Measurements from ENCODE around the gene LRP1.
A peak's percentile ranks its signal among the peaks of the same experiment; 100 is the strongest.

LRP1 gene

GRCh38 chr12:57127726-57128518, at the start of gene LRP1:
TSS of gene LRP1 (plus strand) at chr12:57128483. CDS start at chr12:57128965, 482 bp downstream.
- peaks cover 32% of the 10 kb centered on the region for H3K4me1 ChIP-seq (ENCODE audit: low read length)
- peak within 1 kb of the TSS; percentile 78 for H3K4me2 ChIP-seq (ENCODE audit: low read length)
- peak within 1 kb of the TSS; percentile 72 for H3K9ac ChIP-seq (ENCODE audit: low read length)
- no peak within 1 kb of the TSS for H3K27ac ChIP-seq (ENCODE audit: low read length)
- H3K4me3 ChIP-seq (ENCODE audit: low read length): peak within 1 kb of the TSS; percentile 84
- peaks cover 3% of the 10 kb centered on the region for H3K36me3 ChIP-seq (replicated peaks; ENCODE audit: low read depth, low read length)
- no peaks in the 10 kb centered on the region for H3K79me2 ChIP-seq (ENCODE audit: low read length)
- peak within 1 kb of the TSS; percentile 96 for H2AFZ ChIP-seq (ENCODE audit: low read depth, low read length)
- H3K9me3 ChIP-seq (ENCODE audit: insufficient read depth, low read length): peaks cover 7% of the 10 kb centered on the region; the same call in 1 of the 2 replicates
- no peak for TF ChIP-seq EZH2phosphoT487 (IDR thresholded peaks at IDR 0.05; ENCODE audit: low read depth)
- TF ChIP-seq, protein P1, sequence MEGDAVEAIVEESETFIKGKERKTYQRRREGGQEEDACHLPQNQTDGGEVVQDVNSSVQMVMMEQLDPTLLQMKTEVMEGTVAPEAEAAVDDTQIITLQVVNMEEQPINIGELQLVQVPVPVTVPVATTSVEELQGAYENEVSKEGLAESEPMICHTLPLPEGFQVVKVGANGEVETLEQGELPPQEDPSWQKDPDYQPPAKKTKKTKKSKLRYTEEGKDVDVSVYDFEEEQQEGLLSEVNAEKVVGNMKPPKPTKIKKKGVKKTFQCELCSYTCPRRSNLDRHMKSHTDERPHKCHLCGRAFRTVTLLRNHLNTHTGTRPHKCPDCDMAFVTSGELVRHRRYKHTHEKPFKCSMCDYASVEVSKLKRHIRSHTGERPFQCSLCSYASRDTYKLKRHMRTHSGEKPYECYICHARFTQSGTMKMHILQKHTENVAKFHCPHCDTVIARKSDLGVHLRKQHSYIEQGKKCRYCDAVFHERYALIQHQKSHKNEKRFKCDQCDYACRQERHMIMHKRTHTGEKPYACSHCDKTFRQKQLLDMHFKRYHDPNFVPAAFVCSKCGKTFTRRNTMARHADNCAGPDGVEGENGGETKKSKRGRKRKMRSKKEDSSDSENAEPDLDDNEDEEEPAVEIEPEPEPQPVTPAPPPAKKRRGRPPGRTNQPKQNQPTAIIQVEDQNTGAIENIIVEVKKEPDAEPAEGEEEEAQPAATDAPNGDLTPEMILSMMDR (IDR thresholded peaks at IDR 0.05; ENCODE audit: low read depth, low read length): no peak
- peaks cover 42% of the 10 kb centered on the region for H3K27me3 ChIP-seq (ENCODE audit: low read depth, low read length)
- H4K20me1 ChIP-seq (ENCODE audit: insufficient read depth, low read length): no peaks in the 10 kb centered on the region

- H3K4me3 ChIP-seq (ENCODE audit: low read length): peak within 1 kb of the TSS; percentile 88
- H3K27ac ChIP-seq (ENCODE audit: low read length): peak within 1 kb of the TSS; percentile 81
- H2AFZ ChIP-seq (ENCODE audit: low read depth, low read length): peak within 1 kb of the TSS; percentile 27
- H3K9me3 ChIP-seq (ENCODE audit: insufficient read depth, low read length): no peaks in the 10 kb centered on the region
- peak within 1 kb of the TSS; percentile 96 for H3K9ac ChIP-seq (ENCODE audit: low read length)
- no peak for TF ChIP-seq EZH2phosphoT487 (IDR thresholded peaks at IDR 0.05; ENCODE audit: low read depth)
- peaks cover 4% of the 10 kb centered on the region for H3K36me3 ChIP-seq (replicated peaks; ENCODE audit: low read depth, low read length)
- H3K4me2 ChIP-seq (ENCODE audit: low read length): peak within 1 kb of the TSS; percentile 68
- H4K20me1 ChIP-seq (ENCODE audit: insufficient read depth, low read length): no peaks in the 10 kb centered on the region
- no peaks in the 10 kb centered on the region for H3K27me3 ChIP-seq (ENCODE audit: low read depth, low read length)
- H3K79me2 ChIP-seq (ENCODE audit: low read length): peaks cover 39% of the 10 kb centered on the region
- H3K4me1 ChIP-seq (ENCODE audit: low read length): peaks cover 12% of the 10 kb centered on the region
Measured at GRCh38 chr12:57078519-57079404, 49.5 kb upstream of the LRP1 start, which contains the start of gene NEMP1. TSS of gene NEMP1 (minus strand) at chr12:57078791. CDS start at chr12:57078745, 46 bp downstream.

DNA sequence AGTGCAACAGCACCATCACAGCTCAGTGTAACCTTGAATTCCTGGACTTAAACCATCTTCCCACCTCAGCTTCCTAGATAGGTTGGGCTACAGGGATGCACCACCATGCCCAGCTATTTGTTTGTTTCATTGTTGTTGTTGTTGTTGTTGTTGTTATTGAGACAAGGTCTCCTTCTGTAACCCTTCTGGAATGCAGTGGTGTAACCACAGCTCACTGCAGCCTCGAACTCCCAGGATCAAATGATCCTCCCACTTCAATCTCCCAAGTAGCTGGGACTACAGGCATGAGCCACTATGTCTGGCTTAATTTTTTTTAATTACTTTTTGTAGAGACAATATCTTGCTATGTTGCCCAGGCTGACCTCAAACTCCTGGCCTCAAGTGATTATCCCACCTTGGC, 48.5 kb upstream of the LRP1 start:
- H4K20me1 ChIP-seq (ENCODE audit: insufficient read depth, low read length): no peaks in the 10 kb centered on the region
- peaks cover 29% of the 10 kb centered on the region for H3K79me2 ChIP-seq (ENCODE audit: low read length)
- H3K9me3 ChIP-seq (ENCODE audit: insufficient read depth, low read length): no peaks in the 10 kb centered on the region
- 0 out of 2 replicates have a peak overlapping the region, but pooled peaks have one; percentile 70 for H3K4me3 ChIP-seq (ENCODE audit: low read length)
- H3K4me1 ChIP-seq (ENCODE audit: low read length): peaks cover 10% of the 10 kb centered on the region
- H3K4me2 ChIP-seq (ENCODE audit: low read length): peak overlapping the region; percentile 68; the same call in 1 of the 2 replicates
- no peak overlapping the region for H3K9ac ChIP-seq (ENCODE audit: low read length)
- peaks cover 4% of the 10 kb centered on the region for H3K36me3 ChIP-seq (replicated peaks; ENCODE audit: low read depth, low read length)
- no peak overlapping the region for H2AFZ ChIP-seq (ENCODE audit: low read depth, low read length)
- TF ChIP-seq EZH2phosphoT487 (IDR thresholded peaks at IDR 0.05; ENCODE audit: low read depth): no peak
- TF ChIP-seq, protein P1 (IDR thresholded peaks at IDR 0.05; ENCODE audit: low read depth, low read length): no peak
- no peaks in the 10 kb centered on the region for H3K27me3 ChIP-seq (ENCODE audit: low read depth, low read length)
- H3K27ac ChIP-seq (ENCODE audit: low read length): no peak overlapping the region

GRCh38 chr12:57080855-57081254, 47.4 kb upstream of the LRP1 start:
- Histone ChIP-seq H3K4me3 (ENCODE audit: low read length) (no peak overlapping the region), H3K79me2 (ENCODE audit: low read length) (peaks cover 26% of the 10 kb centered on the region), H3K9ac (ENCODE audit: low read length) (no peak overlapping the region), H3K36me3 (replicated peaks; ENCODE audit: low read depth, low read length) (peaks cover 4% of the 10 kb centered on the region), H3K27ac (ENCODE audit: low read length) (no peak overlapping the region), H3K27me3 (ENCODE audit: low read depth, low read length) (no peaks in the 10 kb centered on the region), H3K4me2 (ENCODE audit: low read length) (no peak overlapping the region), H2AFZ (ENCODE audit: low read depth, low read length) (no peak overlapping the region), H4K20me1 (ENCODE audit: insufficient read depth, low read length) (no peaks in the 10 kb centered on the region), H3K4me1 (ENCODE audit: low read length) (peaks cover 11% of the 10 kb centered on the region), H3K9me3 (ENCODE audit: insufficient read depth, low read length) (no peaks in the 10 kb centered on the region)
- no peak for TF ChIP-seq EZH2phosphoT487 (IDR thresholded peaks at IDR 0.05; ENCODE audit: low read depth)
- TF ChIP-seq, protein P1 (IDR thresholded peaks at IDR 0.05; ENCODE audit: low read depth, low read length): no peak

All from OCI-LY3 (cell line).